ENCODE measurements around the gene FHIT.

The FHIT gene

DNA sequence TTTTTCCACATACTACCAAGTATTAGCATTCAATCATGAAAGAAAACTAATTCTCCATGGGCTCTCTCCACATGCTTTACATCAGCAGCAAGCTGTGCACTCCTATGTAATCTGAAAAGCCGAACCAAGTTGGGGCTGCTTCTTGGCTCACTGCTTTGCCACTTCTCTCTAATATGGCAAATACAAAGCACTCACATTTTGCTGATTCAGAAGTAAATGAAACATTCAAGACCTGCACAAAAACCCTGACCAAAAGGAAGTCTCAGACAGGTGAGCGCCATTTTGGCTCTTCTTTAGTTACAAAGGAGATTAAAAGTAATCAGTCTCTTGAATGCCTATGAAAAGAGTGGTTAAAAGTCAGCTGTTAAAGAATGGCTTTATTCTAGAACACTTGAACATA, 915.2 kb downstream of the FHIT start:
- TF ChIP-seq, protein P1, sequence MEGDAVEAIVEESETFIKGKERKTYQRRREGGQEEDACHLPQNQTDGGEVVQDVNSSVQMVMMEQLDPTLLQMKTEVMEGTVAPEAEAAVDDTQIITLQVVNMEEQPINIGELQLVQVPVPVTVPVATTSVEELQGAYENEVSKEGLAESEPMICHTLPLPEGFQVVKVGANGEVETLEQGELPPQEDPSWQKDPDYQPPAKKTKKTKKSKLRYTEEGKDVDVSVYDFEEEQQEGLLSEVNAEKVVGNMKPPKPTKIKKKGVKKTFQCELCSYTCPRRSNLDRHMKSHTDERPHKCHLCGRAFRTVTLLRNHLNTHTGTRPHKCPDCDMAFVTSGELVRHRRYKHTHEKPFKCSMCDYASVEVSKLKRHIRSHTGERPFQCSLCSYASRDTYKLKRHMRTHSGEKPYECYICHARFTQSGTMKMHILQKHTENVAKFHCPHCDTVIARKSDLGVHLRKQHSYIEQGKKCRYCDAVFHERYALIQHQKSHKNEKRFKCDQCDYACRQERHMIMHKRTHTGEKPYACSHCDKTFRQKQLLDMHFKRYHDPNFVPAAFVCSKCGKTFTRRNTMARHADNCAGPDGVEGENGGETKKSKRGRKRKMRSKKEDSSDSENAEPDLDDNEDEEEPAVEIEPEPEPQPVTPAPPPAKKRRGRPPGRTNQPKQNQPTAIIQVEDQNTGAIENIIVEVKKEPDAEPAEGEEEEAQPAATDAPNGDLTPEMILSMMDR (IDR thresholded peaks at IDR 0.05; ENCODE audit: borderline replicate concordance, insufficient read depth, low read depth, low read length), result no peak
- H3K4me3 ChIP-seq (ENCODE audit: low read depth, low read length), result no peak overlapping the region

DNA sequence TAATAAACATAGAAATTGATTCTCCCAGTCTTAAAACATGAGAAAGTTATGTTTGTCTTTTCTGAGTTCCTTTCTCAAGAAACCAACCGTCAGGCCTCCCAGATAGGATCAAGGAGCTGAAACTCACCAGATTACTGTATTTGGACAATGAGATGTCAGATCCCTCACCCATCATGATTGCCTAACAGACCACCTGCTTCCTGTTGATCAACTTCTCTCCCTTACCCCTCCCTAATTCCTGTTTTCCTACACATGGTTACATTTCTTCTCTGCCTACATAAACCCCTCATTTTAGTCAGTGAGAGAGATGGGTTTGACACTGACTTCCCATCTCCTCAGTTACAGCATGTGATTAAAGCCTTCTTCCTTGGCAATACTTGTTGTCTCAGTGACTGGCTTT, 917.5 kb downstream of the FHIT start:
- TF ChIP-seq, protein P1 (IDR thresholded peaks at IDR 0.05; ENCODE audit: borderline replicate concordance, insufficient read depth, low read depth, low read length), result no peak
- no peak overlapping the region for H3K4me3 ChIP-seq (ENCODE audit: low read depth, low read length)

- H3K4me3 ChIP-seq (ENCODE audit: low read depth, low read length), result no peak overlapping the region
- TF ChIP-seq, protein P1 (IDR thresholded peaks at IDR 0.05; ENCODE audit: borderline replicate concordance, insufficient read depth, low read depth, low read length), result no peak
These were observed 921.1 kb downstream of the FHIT start for GRCh38 chr3:60330107-60330506.

DNA sequence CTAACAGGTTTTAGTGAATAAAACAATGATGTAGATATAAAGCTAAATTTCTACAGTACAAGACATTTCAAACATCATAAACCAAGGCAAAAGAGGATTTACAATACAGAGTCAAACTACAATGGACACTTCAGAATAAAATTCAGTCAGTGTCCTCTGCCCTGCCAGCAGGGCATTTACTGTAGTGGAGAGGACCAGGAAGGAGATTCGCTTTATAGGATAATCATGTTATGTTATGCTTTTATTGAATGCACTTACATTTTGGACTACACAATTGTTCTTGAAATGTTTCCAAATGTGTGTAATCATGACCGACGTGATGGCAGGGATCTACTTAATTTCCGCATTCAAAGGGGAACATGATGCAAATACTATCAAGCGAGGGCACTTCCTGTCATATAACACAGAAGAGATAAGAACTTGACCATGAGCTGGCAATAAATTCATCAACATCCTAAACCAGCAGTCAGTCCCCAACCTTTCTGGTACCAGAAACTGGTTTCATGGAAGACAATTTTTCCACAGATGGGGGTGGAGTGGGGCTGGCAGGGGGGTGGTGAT, 925.6 kb downstream of the FHIT start:
- no peak overlapping the region for H3K4me3 ChIP-seq (ENCODE audit: low read depth, low read length)
- TF ChIP-seq, protein P1 (IDR thresholded peaks at IDR 0.05; ENCODE audit: borderline replicate concordance, insufficient read depth, low read depth, low read length), result no peak

DNA sequence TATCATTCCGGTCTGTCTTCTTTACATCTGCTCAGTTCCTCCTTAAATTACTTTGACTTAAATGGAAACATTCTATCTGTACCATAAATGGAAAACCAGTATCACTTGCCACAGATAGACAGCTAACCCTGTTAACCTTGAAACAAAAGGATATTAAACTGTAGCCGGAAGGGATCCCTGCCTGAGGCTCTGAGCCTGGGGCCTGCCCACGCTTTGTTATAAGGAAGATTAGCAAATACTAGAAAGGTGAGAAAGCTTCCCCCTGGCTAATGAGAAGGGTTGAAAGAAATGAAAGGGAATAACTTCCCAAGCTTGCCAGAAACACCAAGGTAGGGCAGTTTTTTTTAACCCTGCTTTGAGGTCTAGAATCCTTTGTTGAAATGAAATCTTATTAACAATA, 927.6 kb downstream of the FHIT start:
- no peak overlapping the region for H3K4me3 ChIP-seq (ENCODE audit: low read depth, low read length)
- TF ChIP-seq, protein P1 (IDR thresholded peaks at IDR 0.05; ENCODE audit: borderline replicate concordance, insufficient read depth, low read depth, low read length), result no peak

- TF ChIP-seq, protein P1 (IDR thresholded peaks at IDR 0.05; ENCODE audit: borderline replicate concordance, insufficient read depth, low read depth, low read length), result no peak
- H3K4me3 ChIP-seq (ENCODE audit: low read depth, low read length), result no peak overlapping the region
These were observed 928.1 kb downstream of the FHIT start for GRCh38 chr3:60323180-60323579.

- TF ChIP-seq, protein P1 (IDR thresholded peaks at IDR 0.05; ENCODE audit: borderline replicate concordance, insufficient read depth, low read depth, low read length), result no peak
- no peak overlapping the region for H3K4me3 ChIP-seq (ENCODE audit: low read depth, low read length)
These were observed 928.9 kb downstream of the FHIT start for GRCh38 chr3:60322298-60322856.
